HepG2 (cell line): ENCODE data around the gene CCL27.

Source experiments
- EZH2 ChIP-seq: conservative IDR thresholded peaks from 2 replicates; pipeline ENCODE4 v1.6.1; 2012; ENCODE audit warnings: mild to moderate bottlenecking, low read depth, low read length, moderate library complexity
- FOXM1 ChIP-seq: sonication (generic); formaldehyde crosslinking; IDR thresholded peaks from 2 replicates; pipeline ENCODE4 v1.5.0; 2020; ENCODE audit warnings: missing genetic modification reagents
- TF ChIP-seq, protein P1 (sequence below): sonication (generic); formaldehyde crosslinking; IDR thresholded peaks from 2 replicates; pipeline ENCODE4 v1.4.0; 2020; ENCODE audit warnings: missing genetic modification reagents, borderline replicate concordance

DNA sequence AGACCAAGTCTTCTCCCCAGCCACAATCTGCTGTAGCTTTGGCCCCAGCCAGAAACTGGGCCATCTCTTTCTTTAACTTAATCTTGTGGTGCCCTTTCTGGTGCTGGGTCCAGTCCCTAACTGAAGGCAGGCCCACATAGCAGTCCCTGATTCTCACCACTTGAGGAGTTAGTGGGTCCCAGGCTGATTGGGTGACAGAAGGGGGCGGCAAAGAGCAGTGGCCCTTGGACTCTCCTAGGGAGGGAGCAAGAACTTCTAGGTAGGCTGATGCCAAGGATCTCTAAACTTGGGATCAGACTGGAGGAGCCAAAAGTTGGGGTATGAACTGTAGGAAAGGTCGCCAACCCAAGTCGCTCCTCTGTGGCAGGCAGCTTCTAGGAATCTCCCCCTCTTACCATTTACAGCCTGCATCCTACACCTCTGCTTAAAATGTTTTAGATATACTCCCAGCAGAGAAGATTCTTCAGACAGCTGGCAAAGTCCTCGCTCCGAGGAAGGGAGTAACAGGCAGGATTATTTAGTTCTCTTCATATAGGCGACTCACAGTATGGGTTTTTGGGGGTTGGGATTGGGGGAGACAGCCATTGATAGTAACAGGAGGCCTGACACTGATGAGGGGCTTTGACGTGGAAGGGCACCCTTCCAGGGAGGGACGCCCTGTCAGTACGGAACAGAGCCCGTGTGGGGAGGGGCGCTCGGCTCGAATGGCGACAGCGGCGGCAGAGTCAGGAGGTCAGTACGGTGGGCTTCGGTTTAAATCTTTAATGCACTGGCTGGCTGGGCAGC is 2.0 kb upstream of the CCL27 start:
- TF ChIP-seq, protein P1, sequence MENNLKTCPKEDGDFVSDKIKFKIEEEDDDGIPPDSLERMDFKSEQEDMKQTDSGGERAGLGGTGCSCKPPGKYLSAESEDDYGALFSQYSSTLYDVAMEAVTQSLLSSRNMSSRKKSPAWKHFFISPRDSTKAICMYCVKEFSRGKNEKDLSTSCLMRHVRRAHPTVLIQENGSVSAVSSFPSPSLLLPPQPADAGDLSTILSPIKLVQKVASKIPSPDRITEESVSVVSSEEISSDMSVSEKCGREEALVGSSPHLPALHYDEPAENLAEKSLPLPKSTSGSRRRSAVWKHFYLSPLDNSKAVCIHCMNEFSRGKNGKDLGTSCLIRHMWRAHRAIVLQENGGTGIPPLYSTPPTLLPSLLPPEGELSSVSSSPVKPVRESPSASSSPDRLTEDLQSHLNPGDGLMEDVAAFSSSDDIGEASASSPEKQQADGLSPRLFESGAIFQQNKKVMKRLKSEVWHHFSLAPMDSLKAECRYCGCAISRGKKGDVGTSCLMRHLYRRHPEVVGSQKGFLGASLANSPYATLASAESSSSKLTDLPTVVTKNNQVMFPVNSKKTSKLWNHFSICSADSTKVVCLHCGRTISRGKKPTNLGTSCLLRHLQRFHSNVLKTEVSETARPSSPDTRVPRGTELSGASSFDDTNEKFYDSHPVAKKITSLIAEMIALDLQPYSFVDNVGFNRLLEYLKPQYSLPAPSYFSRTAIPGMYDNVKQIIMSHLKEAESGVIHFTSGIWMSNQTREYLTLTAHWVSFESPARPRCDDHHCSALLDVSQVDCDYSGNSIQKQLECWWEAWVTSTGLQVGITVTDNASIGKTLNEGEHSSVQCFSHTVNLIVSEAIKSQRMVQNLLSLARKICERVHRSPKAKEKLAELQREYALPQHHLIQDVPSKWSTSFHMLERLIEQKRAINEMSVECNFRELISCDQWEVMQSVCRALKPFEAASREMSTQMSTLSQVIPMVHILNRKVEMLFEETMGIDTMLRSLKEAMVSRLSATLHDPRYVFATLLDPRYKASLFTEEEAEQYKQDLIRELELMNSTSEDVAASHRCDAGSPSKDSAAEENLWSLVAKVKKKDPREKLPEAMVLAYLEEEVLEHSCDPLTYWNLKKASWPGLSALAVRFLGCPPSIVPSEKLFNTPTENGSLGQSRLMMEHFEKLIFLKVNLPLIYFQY = peak; percentile 55; the same call in 1 of the 2 replicates
- TF ChIP-seq FOXM1 = no peak
- no peak for TF ChIP-seq EZH2
